G401.6 (cell line): ENCODE measurements around the gene TINCR.
"Not testable (repeated sequence)": the region's sequence is repeated elsewhere in the genome, so short reads cannot be mapped to it uniquely, and the experiment has no call there.

Experiments used
- FAIRE-seq: peaks from 2 replicates; lab custom pipeline; 2012; peaks lifted over from hg19 to GRCh38; lab: Jason Lieb, UNC

TINCR gene

GRCh38 chr19:5558101-5558621 is 9.6 kb downstream of the TINCR start:
- FAIRE-seq, result no peak

- FAIRE-seq, result no peak
Observed at GRCh38 chr19:5557691-5558090, 10.1 kb downstream of the TINCR start.

- FAIRE-seq, result no peak
Observed at GRCh38 chr19:5554828-5555227, 12.9 kb downstream of the TINCR start.

GRCh38 chr19:5553892-5554291 is 13.9 kb downstream of the TINCR start:
- FAIRE-seq, result no peak

- no peak for FAIRE-seq
Observed at GRCh38 chr19:5547881-5548280, 19.9 kb downstream of the TINCR start.

- FAIRE-seq, result no peak
Observed at GRCh38 chr19:5545984-5546383, 21.8 kb downstream of the TINCR start.

- no peak for FAIRE-seq
Observed at GRCh38 chr19:5545051-5545450, 22.7 kb downstream of the TINCR start.

- no peak for FAIRE-seq
Observed at GRCh38 chr19:5542665-5543064, 25.1 kb downstream of the TINCR start.

- FAIRE-seq, result no peak
Observed at GRCh38 chr19:5541456-5541855, 26.3 kb downstream of the TINCR start.

GRCh38 chr19:5540208-5540607 is 27.5 kb downstream of the TINCR start:
- no peak for FAIRE-seq

GRCh38 chr19:5537870-5538269 is 29.9 kb downstream of the TINCR start:
- no peak for FAIRE-seq

GRCh38 chr19:5536982-5537579 is 30.7 kb downstream of the TINCR start:
- not testable (repeated sequence) for FAIRE-seq

- no peak for FAIRE-seq
Observed at GRCh38 chr19:5536337-5536894, 31.3 kb downstream of the TINCR start.

GRCh38 chr19:5534787-5535586 is 32.8 kb downstream of the TINCR start:
- FAIRE-seq, result no peak

GRCh38 chr19:5533257-5533656 is 34.5 kb downstream of the TINCR start:
- FAIRE-seq, result no peak

GRCh38 chr19:5530701-5531100 is 37.1 kb downstream of the TINCR start:
- FAIRE-seq, result no peak

- FAIRE-seq, result no peak
Observed at GRCh38 chr19:5526691-5527090, 41.1 kb downstream of the TINCR start.

GRCh38 chr19:5524081-5524480 is 43.7 kb downstream of the TINCR start:
- FAIRE-seq, result no peak

GRCh38 chr19:5522106-5522505 is 45.6 kb downstream of the TINCR start:
- FAIRE-seq, result no peak

- FAIRE-seq, result no peak
Observed at GRCh38 chr19:5520501-5520900, 47.3 kb downstream of the TINCR start.

GRCh38 chr19:5519076-5519475 is 48.7 kb downstream of the TINCR start:
- no peak for FAIRE-seq

GRCh38 chr19:5515737-5516136 is 52.0 kb downstream of the TINCR start:
- no peak for FAIRE-seq

GRCh38 chr19:5514001-5514400 is 53.8 kb downstream of the TINCR start:
- FAIRE-seq, result no peak
